HG03460 (cell line): ENCODE data around the gene USP37.

ENCODE experiments used
- ATAC-seq: cut with Tn5 transposase; IDR thresholded peaks from one replicate; pipeline ENCODE4 v1.9.1; 2021; ENCODE audit not compliant: unreplicated experiment

The USP37 gene

DNA sequence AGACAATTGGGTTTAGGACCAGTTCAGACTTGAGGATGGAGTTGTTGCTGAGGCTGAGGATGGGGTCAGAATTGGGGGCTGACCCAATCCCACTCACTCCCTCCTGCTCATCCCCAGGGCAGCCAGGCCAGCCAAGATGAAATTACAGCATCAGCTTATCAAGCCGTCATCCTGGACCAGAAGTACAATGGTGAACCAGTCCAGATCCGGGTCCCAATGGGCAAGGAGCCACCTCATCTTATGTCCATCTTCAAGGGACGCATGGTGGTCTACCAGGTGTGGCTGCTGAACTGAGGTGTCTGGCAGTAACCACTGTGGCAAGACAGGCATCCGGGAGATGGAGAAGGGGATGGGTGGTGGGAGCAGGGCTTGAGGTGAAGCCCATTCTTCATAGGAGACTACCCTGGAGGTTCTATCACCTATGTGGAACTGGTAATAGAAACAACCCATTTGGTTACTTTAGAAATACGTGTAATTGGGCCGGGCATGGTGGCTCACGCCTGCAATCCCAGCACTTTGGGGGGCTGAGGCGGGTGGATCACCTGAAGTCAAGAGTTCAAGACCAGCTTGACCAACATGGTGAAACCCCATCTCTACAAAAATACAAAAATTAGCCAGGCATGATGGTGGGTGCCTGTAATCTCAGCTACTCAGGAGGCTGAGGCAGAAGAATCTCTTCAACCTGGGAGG, 135.3 kb downstream of the USP37 start:
- no peak for ATAC-seq

DNA sequence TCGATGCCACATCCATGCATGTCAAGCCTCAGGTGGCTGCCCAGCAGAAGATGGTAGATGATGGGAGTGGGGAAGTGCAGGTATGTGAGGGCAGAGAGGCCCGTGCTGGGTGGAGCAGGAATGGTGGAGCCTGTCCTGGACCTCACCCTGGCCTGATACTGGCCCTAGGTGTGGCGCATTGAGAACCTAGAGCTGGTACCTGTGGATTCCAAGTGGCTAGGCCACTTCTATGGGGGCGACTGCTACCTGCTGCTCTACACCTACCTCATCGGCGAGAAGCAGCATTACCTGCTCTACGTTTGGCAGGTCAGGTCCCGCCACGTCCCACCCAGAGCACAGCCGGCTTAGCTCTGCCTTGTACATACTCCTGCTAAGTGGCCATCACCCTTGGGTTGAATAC, 136.3 kb downstream of the USP37 start:
- ATAC-seq, result no peak

DNA sequence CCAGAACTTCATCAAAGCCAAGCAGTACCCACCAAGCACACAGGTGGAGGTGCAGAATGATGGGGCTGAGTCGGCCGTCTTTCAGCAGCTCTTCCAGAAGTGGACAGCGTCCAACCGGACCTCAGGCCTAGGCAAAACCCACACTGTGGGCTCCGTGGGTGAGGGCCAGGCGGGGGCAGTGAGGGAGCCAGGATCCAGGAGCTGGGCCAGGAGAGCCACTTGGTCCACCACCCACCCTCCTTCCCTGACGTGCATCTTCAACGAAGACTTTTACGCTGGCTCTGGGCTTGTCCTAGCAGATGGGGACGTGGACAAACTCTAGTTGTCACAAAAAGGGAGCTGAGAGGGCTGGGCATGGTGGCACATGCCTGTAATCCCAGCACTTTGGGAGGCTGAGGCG, 137.4 kb downstream of the USP37 start:
- ATAC-seq, result no peak

DNA sequence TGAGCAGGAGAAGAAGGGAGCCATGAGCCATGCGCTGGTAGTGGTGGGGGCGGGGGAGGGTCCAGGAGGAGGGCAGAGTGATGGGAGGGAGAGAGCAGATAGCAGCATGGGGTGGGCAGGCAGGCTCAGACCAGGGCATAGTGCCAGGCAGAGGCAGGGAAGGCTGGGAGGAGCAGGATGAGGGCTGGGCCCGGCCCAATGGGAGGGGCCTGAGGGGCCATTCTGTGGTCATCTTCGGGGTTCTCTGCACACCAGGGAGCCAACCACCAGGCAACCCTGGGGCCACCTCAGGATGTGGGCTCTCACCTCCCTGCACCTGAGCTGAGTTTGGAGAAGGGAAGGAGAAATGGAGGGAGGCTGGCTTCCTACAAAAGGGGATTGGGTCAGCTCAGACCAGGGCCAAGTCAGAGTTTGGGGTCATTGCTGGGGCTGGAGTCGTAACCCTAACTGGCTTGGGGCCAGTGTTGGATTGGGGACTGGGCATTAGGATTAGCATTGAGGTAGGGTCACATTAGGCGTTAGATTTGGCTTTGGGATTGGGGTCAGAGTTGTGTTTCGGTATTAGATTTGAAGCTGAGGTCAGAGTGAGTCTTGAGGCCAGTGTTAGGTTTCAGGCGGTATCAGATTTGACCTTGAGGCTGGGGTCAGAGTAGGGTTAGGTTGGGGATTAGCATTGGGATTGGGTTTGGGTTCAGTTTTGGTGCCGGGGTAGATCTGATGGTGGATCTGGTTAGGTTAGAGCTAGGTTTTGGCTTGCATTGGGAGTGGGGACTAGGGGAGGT, 138.0 kb downstream of the USP37 start:
- ATAC-seq, result no peak

DNA sequence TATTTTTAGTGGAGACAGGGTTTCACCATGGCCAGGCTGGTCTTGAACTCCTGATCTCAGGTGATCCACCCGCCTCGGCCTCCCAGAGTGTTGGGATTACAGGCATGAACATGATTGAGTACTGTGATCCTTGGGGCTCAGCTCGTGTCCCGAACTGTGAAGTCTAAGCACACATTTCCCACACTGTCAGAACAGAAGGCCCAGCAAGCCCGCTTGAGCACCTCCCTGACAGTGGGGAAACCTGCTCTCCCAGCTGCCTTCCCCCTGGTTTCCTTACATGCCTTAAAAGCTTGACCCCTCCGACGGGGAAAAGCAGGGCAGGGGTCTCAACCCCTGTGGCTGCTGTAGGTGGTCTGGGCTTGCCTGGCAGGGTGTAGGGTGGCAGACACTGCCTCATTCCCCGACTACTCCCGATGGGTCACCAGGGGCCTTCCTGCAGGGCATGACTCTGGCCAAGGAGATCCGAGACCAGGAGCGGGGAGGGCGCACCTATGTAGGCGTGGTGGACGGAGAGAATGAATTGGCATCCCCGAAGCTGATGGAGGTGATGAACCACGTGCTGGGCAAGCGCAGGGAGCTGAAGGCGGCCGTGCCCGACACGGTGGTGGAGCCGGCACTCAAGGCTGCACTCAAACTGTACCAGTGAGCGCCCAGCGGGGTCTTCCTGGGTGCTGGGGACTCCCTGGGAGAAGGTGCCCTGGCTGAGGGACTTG, 139.1 kb downstream of the USP37 start:
- ATAC-seq, result no peak

DNA sequence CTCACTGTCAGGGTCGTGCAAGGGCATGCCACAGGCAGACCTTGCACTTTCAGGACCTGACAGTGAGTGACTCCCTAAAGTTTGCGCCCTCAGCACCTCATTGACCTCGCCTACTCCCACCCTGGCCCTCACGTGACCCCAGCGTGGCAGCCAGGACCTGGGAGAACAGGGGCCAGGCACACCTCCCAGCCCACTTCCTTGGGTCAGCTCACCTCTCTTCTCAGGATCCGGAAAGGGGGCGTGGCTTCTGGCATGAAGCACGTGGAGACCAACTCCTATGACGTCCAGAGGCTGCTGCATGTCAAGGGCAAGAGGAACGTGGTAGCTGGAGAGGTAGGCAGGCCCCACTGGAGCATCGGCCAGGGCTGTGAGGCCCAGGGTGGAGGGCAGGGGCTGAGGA, 140.4 kb downstream of the USP37 start:
- no peak for ATAC-seq

DNA sequence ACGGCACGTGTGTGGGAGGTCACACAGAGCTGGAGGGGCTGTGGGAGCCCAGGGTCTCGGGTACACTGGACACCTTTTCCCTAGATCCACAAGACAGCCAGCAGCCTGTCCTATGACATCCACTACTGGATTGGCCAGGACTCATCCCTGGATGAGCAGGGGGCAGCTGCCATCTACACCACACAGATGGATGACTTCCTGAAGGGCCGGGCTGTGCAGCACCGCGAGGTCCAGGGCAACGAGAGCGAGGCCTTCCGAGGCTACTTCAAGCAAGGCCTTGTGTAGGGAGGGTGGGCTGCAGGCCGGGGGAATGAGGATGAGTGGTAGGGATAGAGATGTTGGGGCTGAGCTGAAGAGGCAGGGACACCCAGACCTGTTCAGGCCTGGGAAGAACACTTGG, 142.6 kb downstream of the USP37 start:
- no peak for ATAC-seq

DNA sequence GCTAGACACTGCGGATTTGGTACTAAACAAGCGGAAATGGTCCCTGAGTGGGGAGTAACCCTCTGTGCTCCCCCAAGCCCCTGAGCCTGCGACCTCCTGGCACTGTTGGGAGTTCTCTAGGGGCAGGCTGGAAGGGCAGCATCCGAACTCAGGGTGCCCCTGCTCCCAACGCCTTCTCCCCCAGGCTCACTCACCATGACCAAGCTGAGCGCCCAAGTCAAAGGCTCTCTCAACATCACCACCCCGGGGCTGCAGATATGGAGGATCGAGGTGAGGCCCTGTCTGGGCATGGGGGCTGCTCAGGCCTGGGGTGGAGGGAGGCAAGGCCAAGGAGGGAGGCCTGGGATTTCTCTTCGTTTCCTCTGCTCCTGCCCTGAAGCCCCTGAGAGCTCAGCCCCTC, 144.6 kb downstream of the USP37 start:
- no peak for ATAC-seq

DNA sequence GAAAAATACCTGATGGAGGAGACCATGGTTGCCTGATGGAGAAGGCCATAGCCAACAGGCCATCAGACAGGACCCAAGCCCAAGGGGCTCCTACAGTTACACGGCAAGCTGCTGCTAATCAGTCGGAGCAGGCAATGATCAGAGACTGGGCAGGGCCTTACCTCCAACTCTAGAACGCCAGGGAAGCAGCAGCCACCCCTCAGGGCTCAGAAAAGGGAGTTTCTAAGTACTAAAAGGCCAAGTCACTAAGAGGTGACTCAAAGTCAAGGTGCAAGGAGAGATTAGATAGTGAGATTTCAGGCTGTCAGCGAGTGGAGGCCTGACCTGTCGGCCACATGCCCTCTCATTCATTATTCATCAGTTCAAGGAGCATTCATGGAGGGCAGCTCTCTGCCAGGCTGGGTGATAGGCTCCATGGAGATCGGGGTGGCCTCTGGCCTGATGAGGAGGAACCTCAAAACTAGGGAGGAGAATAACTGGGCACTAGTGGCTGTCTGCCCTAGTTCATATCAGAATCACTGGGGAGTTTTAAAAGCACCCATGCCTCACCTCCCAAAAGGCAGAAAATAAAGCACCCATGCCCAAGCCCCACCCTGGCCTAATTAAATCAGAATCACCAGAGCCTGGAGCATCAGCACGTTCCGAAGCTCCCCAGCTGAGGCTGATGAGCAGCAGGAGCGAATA, 145.6 kb downstream of the USP37 start:
- no peak for ATAC-seq

DNA sequence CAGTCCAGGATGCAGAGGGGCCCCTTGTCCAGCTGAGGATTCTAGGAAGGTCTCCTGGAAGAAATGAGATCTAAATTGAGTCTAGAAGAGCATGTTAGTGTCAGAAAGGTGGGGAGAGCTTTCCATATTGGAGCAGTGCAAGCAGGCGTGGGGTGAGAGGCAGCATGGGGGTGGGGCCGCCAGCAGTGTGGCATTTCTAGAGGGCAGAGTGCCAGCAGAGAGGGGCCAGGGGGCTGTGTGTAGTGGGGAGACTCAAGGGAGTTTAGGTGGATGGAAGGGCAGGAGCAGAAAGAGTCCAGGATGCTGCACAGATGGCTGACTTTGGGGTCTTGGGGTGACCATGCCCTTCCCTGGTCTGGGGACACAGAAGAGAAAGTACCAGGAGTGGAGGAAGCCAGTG, 147.1 kb downstream of the USP37 start:
- no peak for ATAC-seq

DNA sequence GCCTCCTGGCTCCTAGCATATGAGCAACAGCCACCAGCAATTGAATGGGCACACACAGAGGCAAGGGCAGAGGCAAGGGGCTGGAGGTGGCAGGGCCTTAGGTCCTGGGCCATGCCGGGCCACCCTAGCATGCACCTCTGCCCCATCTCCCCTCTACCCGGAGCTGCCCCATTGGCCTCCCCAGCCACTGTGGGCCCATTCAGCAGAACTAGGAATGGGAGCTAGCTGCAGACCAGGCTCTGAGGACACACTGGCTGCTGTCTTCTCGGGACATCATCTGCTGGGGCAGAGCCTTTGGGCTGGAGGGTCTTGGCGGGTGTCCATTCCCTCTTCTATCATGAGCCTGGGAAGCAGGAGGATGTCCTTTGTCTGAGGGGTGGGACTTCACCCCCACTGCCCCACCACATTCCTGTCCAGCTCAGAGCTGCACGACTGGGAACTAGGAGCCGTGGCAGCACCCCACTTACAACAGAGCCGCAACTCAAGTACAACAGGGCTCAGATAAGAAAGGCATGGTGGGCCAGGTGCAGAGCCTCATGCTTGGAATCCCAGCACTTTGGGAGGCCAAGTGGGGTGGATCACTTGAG, 148.4 kb downstream of the USP37 start:
- no peak for ATAC-seq

DNA sequence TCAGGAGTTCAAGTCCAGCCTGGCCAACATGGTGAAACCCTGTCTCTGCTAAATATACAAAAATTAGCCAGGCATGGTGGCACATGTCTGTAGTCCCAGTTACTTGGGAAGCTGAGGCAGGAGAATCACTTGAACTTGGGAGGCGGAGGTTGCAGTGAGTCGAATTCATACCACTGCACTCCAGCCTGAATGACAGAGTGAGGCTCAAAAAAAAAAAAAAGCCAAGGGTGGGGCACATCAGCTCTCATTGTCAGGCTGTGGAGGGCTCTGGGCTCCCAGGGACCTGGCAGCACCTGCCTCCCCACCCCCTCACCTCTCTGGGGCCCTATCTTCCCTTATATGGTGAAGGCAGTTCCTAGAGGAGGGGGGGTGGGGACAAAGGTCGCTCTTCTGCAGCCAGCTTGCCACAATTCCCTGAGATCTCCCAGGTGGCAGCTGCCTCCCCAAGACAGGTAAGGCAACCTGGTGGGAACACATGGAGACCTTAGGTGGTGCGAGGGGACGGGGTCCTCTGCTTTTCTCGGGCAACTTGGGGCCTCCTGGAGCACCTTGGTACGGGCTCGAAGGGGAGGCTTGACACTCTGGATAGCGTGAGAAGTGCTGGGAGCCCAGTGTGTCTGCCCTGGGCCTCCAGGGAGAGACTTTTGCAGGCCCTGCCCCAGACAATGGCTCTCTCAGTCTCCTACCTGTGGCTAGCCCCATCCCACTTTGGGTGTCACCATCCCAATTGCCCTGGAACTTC, 149.3 kb downstream of the USP37 start, which contains the start of gene VIL1:
VIL1 (plus strand) TSS at position 407 of the 742 bp plus-strand sequence. CDS start 4,656 bp downstream, outside the sequence.
- no peak for ATAC-seq

DNA sequence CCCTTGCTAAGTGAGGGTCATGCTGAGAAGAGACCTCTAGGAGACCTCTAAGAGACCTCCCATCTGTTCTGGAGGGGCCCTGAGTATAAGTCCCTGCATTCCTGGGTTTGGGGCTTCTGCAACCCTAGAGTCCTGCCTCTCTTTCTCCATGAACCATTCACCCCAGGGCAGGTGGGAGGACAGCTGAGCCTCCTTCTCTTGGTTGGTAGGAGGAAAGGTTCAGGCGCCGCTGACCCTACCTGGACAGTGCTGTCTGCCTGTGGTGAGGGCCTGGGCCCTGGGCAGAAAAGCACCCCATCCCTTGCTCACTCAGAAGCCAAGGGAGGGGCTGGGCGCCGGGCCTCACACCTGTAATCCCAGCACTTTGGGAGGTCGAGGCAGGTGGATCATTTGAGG, 149.8 kb downstream of the USP37 start:
- no peak for ATAC-seq

DNA sequence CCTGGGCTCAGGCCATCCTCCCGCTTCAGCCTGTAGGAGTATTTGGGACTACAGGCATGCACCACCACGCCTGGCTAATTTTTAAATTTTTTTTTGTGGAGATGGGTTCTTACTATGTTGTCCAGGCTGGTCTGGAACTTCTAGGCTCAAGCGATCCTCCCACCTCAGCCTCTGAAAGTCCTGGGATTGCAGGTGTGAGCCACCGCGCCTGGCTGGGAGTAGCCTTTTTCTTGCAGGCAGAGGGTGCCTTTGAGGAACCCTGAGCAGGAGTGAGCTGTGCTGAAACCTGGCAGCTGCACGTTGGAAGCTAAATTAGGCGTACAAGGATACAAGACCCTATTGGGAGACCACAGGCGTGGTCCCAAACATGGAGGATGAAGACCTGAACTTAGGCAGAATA, 160.4 kb downstream of the USP37 start:
- no peak for ATAC-seq

DNA sequence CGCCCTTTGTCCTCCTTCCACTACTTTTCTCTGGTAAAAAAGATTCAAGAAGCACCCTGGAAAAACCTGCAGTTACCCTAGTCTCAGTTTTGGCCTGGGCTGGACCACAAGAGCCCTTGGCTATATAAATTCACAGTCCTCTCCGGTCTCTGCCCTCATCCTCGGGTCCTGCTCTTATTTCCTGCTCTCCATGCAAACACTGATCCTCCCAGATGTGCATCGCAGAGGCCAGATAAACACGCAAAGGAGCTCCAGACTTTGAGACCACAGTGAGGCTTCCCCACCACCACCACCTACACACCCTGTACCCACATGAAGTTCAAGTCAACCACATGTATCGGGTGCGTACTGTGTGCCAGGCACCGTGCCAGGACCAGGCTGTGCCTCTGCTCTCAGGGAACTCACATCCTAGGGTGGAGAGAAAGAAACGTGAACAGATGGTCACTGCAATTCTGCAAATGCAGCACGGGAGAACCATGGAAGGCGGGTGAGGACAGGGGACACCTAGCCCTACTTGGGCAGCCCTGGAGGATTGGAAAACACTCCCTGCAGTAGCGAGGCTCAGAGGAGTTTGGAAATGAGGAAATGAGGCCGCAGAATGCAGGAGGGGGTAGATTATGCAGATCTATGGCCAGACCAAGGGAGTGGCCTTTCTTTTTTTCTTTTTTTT, 161.1 kb downstream of the USP37 start:
- peak; percentile 11 for ATAC-seq

DNA sequence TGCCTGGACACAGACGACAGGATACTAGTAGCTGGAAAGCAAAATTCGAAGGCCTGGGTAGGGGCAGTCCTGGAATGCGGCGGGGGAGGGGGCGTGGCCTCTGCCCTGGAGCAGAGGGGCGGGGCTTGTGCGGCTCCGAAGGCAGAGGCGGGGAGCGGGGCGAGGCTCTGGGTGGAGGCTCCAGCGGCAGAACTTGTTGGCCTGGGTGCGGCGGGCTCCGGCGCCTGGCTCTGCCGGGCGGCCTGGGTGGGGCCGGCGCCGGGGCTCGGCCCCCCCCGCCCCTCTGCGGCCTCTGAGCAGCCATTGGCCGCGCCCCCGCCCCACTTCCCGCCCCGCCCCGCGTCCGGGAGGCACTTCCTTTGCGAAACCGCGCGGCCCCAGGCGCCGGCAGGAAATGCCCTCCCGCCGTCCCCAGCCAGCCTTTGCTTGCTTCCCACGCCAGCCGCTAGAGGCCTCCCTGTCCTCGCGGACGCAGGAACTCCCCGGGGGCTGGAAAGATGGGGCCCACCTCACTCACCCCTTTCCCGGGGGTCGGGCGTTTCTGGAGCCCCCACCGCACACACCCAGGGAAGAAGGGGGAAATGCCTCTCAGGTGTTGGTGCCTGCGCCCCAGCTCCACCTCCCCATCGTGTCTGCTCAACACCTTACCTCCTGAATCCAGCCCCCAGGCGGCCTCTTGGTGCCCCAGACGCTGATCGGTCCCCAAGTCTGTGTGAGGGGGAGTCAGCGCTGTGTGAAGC, 161.8 kb downstream of the USP37 start:
- peak; percentile 75 for ATAC-seq

DNA sequence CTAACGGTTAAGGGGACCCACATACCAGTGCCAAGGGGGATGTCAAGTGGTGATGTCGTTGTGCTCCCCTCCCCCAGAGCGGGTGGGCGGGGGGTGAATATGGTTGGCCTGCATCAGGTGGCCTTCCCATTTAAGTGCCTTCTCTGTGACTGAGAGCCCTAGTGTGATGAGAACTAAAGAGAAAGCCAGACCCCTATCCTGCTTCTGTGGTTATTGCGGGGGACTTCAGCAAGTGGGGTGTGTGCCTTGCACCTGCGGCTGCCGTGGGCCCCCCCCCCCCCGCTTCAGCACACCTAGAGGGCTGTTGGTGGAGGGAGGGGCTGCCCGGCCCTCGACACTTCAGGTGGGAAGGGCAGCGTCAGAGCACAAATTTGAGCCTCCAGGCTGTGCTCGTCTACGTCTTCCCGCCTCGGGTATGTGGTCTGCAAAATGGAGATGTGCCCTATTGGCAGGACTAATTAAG, 162.4 kb downstream of the USP37 start:
- peak; percentile 14 for ATAC-seq

DNA sequence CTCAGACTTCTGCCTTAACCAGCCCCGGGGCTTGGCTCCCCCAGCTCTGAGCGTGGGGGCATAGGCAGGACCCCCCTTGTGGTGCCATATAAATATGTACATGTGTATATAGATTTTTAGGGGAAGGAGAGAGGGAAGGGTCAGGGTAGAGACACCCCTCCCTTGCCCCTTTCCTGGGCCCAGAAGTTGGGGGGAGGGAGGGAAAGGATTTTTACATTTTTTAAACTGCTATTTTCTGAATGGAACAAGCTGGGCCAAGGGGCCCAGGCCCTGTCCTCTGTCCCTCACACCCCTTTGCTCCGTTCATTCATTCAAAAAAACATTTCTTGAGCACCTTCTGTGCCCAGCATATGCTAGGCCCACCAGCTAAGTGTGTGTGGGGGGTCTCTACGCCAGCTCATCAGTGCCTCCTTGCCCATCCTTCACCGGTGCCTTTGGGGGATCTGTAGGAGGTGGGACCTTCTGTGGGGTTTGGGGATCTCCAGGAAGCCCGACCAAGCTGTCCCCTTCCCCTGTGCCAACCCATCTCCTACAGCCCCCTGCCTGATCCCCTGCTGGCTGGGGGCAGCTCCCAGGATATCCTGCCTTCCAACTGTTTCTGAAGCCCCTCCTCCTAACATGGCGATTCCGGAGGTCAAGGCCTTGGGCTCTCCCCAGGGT, 162.9 kb downstream of the USP37 start:
- ATAC-seq, result no peak
